Measurements from ENCODE around the gene ABCB11. TPM values are rescaled to one million over a fixed set of nuclear protein-coding genes. Genes with fewer than 3 reads are reported as not detected.

The ABCB11 gene
- total and polyA plus RNA-seq, 2 donors (not counting 3 experiments of a cell fraction or from before 2014, with no cell fraction given), result 0.22 to 0.44 TPM

- no peak overlapping the region for H3K4me2 ChIP-seq (ENCODE audit: insufficient read depth, low read length)
- CTCF ChIA-PET, result interaction anchor here (1.0 to 1.7 kb wide), 3 partner anchors 142 to 569 kb away, joined by 3 to 4 read pairs (median 3); no protein-coding TSS in a partner anchor
- TF ChIP-seq GATA2 (IDR thresholded peaks at IDR 0.05; ENCODE audit: insufficient read depth, insufficient read length, low read depth, low read length) (no peak), MYC (IDR thresholded peaks at IDR 0.05; ENCODE audit: low read depth, low read length) (no peak), JUN (IDR thresholded peaks at IDR 0.05; ENCODE audit: borderline replicate concordance, insufficient read depth, insufficient read length, low read depth) (no peak), FOS (IDR thresholded peaks at IDR 0.05; ENCODE audit: borderline replicate concordance, insufficient read depth, low read length) (no peak), CTCF (IDR thresholded peaks at IDR 0.05; ENCODE audit: extremely low read depth in 1 of 2, insufficient read depth in 1 of 2, low read depth in 1 of 2, low read length in 2 of 2) (no peak), EZH2 (IDR thresholded peaks at IDR 0.05; ENCODE audit: borderline replicate concordance, low read depth, low read length, severe bottlenecking) (no peak), POLR2A (IDR thresholded peaks at IDR 0.05; ENCODE audit: low read depth, low read length) (no peak), POLR2AphosphoS5 (IDR thresholded peaks at IDR 0.05; ENCODE audit: insufficient read depth, low read depth, low read length) (no peak), MAX (IDR thresholded peaks at IDR 0.05; ENCODE audit: insufficient read depth, insufficient read length) (no peak)
- no peaks in the 10 kb centered on the region for H3K79me2 ChIP-seq (ENCODE audit: control insufficient read depth, insufficient read depth, low read length)
- H3K9me3 ChIP-seq (replicated peaks; ENCODE audit: control insufficient read depth, insufficient read depth, low read length), result no peaks in the 10 kb centered on the region
- no peak overlapping the region for H3K4me3 ChIP-seq (replicated peaks in 1 of 3; ENCODE audit: insufficient read depth in 1 of 3, low read depth in 1 of 3, low read length in 3 of 3)
- intact Hi-C loops (cut with micrococcal nuclease), result loop anchor here (5.0 kb wide), 1 partner anchor 778 kb away; no protein-coding TSS in a partner anchor
- dilution Hi-C loops (cut with MboI; ENCODE audit: extremely low pct_ligation_motif_present, low sequenced_read_pairs), result no loop called here
- POLR2A ChIA-PET, result no interaction called here
- no TSS peak for BruUV-seq (replicated peaks)
- FAIRE-seq, result no peak
- no peak overlapping the region for H2AFZ ChIP-seq (ENCODE audit: low read depth, low read length)
- H3K9me1 ChIP-seq (replicated peaks; ENCODE audit: control insufficient read depth, extremely low read depth, insufficient read depth, low read length), result no peaks in the 10 kb centered on the region
- H3K27me3 ChIP-seq (ENCODE audit: control insufficient read depth in 2 of 2, insufficient read depth in 2 of 2, low read length in 2 of 2), result peaks cover 16 to 21% of the 10 kb centered on the region in 2 experiments
- no peak for DNase-seq (ENCODE audit: low read depth, low spot score)
- no peak overlapping the region for H3K9ac ChIP-seq (replicated peaks; ENCODE audit: extremely low read depth, insufficient read depth, low read length)
- H3K4me1 ChIP-seq (ENCODE audit: control insufficient read depth, extremely low read depth, insufficient read depth, low read length), result no peaks in the 10 kb centered on the region
- H3K27ac ChIP-seq (ENCODE audit: insufficient read depth, low read depth, low read length), result no peak overlapping the region
- H3K36me3 ChIP-seq (ENCODE audit: control insufficient read depth in 2 of 2, extremely low read depth in 1 of 2, insufficient read depth in 2 of 2, low read length in 2 of 2), result no peaks in the 10 kb centered on the region
- no peaks in the 10 kb centered on the region for H4K20me1 ChIP-seq (replicated peaks; ENCODE audit: control insufficient read depth, extremely low read depth, insufficient read depth, low read length)
These were observed 115.4 kb downstream of the ABCB11 start for GRCh38 chr2:168915441-168916330.

Data from endothelial cell of umbilical vein (primary cell).